ENCODE results near the gene EIF4H.

DNA sequence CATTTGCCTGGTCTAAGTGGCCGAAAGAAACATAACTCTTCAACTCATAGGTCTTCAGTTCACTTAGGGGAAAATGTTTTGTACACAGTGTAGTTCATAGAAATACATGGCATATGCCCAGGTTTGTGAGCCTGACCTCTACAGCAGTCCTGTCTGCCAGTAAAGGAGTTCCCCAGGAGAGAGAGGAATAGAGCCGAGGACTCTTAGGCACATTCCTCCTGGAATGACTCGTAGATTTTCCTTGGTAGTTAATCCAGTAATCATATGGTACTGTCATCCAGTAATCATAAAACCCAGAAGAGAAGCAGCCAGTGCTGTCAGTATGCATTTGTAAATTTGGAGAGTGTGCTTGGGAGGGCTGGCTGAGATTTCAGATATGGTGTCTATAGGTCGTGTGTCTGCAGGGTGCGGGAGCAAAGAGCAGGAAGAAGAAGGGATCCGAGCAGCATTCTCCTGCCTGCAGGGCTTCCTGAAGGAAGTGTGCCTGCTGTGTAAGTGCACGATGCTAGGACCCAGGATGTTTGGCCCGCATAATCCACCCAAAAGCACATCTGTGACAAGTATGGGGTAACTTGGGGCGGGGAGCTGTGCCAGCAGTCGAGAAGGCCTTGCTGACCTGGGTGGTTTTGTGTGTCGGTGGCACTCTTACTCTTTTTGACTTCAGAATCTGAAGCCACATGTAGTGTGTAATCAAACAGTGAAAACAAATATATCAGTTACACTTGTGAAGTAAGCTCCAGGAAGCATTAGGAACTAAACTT is 13.9 kb downstream of the EIF4H start:
- TF ChIP-seq ZFP30 (CRISPR knock-in tag; IDR thresholded peaks at IDR 0.05; ENCODE audit: borderline replicate concordance), result no peak
- TF ChIP-seq, protein P1, sequence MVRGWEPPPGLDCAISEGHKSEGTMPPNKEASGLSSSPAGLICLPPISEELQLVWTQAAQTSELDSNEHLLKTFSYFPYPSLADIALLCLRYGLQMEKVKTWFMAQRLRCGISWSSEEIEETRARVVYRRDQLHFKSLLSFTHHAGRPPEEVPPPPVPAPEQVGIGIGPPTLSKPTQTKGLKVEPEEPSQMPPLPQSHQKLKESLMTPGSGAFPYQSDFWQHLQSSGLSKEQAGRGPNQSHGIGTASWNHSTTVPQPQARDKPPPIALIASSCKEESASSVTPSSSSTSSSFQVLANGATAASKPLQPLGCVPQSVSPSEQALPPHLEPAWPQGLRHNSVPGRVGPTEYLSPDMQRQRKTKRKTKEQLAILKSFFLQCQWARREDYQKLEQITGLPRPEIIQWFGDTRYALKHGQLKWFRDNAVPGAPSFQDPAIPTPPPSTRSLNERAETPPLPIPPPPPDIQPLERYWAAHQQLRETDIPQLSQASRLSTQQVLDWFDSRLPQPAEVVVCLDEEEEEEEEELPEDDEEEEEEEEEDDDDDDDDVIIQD (CRISPR knock-in tag; IDR thresholded peaks at IDR 0.05), result no peak

Measured in K562 (cell line).